Right atrium auricular region (tissue), 2 donors: ENCODE measurements around the gene PTPRN2. TPM values are rescaled to one million over a fixed set of nuclear protein-coding genes. Genes with fewer than 3 reads are reported as not detected.

ENCODE experiments used
- DNase-seq: peaks from one replicate; pipeline ENCODE4 v3.0.0-alpha.2; 2019; ENCODE audit warnings: low spot score
- H3K27ac ChIP-seq, 2 donors: fragments of 200-600 bp; sonication (generic); 1 replicate in 1 of 2; 2 replicates in 1 of 2; pipeline ENCODE4 v1.5.1; 2016 to 2019
- H3K27me3 ChIP-seq, 2 donors: fragments of 200-600 bp; sonication (generic); one replicate each; pipeline versions ENCODE4 v1.5.1 to v1.6.0; 2017 to 2019
- H3K36me3 ChIP-seq: fragments of 200-600 bp; sonication (generic); one replicate; pipeline ENCODE4 v1.5.1; 2016
- H3K4me1 ChIP-seq, 2 donors: fragments of 200-600 bp; sonication (generic); one replicate each; pipeline versions ENCODE4 v1.5.1 to v1.6.0; 2017 to 2019
- H3K4me3 ChIP-seq, 2 donors: fragments of 200-600 bp; sonication (generic); 1 replicate in 1 of 2; 2 replicates in 1 of 2; pipeline ENCODE4 v1.5.1; 2017 to 2019; ENCODE audit warnings: mild to moderate bottlenecking in 1 of 2, moderate library complexity in 1 of 2
- H3K9me3 ChIP-seq, 2 donors: fragments of 200-600 bp; sonication (generic); one replicate each; pipeline ENCODE4 v1.5.1; 2019
- CTCF ChIP-seq, 2 donors: fragments of 200-600 bp; sonication (generic); IDR thresholded peaks; one replicate each; pipeline ENCODE4 v1.5.1; 2019; ENCODE audit warnings: antibody characterized with exemption in 2 of 2
- total RNA-seq, 2 donors: library from RNA; depleted of rRNA; stranded (reverse); fragments of >200 nt; gene quantifications; one replicate each; pipeline ENCODE4 v1.1.0, GENCODE V29; 2016

Gene PTPRN2
- total RNA-seq, 2 donors from 2014 or later, result 2.6 to 2.7 TPM

- no peaks in the 10 kb centered on the region for H3K9me3 ChIP-seq
- peaks cover 0 to 2% of the 10 kb centered on the region in 2 donors for H3K27me3 ChIP-seq
- H3K27ac ChIP-seq, result no peak overlapping the region
- no peaks in the 10 kb centered on the region for H3K4me1 ChIP-seq
- no peak for TF ChIP-seq CTCF (IDR thresholded peaks at IDR 0.05)
- no peak for DNase-seq
- H3K4me3 ChIP-seq, result no peak overlapping the region
- no peaks in the 10 kb centered on the region for H3K36me3 ChIP-seq
These were observed 15.4 kb downstream of the PTPRN2 start for GRCh38 chr7:158572000-158572828.

DNA sequence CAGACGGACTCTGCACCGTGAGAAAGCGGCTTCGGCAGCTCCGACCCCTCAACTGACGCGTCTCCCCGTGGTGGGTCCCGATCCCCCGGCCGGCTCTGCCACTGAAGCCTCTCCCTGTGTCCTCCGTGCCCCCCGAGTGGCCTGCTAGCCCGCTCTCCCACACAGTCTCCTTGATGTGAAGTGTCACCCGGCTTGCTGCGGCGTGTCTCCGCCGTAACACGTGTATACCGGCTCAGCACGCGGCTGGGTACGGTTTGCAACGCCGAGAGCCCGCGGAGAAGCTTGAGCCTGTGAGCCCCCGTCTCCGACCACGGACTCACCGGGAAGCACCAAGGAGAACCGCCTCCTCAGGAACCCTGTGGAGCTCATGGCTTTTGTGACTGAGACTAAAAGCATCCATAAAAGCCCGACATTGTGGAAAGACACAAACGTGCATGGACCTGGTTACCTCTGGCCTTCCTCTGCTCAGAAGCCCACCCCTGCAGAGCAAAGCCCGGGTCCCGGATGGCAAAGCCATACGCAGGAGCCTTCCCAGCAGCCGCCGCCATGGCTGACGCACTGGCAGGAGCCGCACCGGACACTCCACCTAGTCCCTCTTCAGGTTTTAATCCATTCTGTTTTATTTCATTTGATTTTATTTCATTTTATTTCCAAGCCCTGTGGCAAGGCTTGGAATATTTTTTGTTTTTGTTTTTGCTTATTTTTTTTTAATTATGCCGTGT is 17.0 kb downstream of the PTPRN2 start:
- no peak for DNase-seq
- Histone ChIP-seq H3K27ac (no peak overlapping the region), H3K4me3 (no peak overlapping the region), H3K27me3 (peaks cover 0 to 2% of the 10 kb centered on the region in 2 donors), H3K9me3 (no peaks in the 10 kb centered on the region), H3K4me1 (no peaks in the 10 kb centered on the region), H3K36me3 (no peaks in the 10 kb centered on the region)
- no peak for TF ChIP-seq CTCF (IDR thresholded peaks at IDR 0.05)

DNA sequence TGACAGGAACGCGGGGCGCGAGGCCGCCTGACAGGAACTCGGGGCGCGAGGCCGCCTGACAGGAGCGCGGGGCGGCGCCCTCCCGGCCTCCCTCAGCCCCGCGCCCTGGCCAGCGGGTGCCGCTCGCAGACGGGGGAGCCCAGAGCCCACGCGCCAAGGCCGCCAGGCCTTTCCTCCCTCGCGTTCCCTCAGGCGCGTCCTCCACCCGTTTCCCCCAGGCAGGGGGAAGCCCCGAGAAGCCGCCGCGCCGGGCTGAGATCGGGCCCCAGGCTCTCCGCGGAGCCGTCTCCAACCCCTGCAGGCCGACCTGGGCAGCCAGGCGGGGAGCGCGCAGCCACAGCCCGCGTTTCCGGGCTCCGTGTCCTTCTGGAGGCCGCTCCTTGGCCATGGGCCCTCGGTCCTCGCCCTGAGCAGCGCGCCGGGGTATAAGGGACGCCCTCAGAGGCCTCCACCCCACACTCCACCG is 17.7 kb downstream of the PTPRN2 start:
- DNase-seq, result no peak
- TF ChIP-seq CTCF (IDR thresholded peaks at IDR 0.05), result no peak
- peaks cover 0 to 2% of the 10 kb centered on the region in 2 donors for H3K27me3 ChIP-seq

GRCh38 chr7:158568974-158569857 is 18.4 kb downstream of the PTPRN2 start:
- Histone ChIP-seq H3K4me1 (no peaks in the 10 kb centered on the region), H3K27me3 (peaks cover 0 to 2% of the 10 kb centered on the region in 2 donors), H3K4me3 (no peak overlapping the region), H3K27ac (no peak overlapping the region), H3K9me3 (no peaks in the 10 kb centered on the region), H3K36me3 (no peaks in the 10 kb centered on the region)
- TF ChIP-seq CTCF (IDR thresholded peaks at IDR 0.05), result no peak
- no peak for DNase-seq

More for the DNA sequence above, 17.7 kb downstream of the PTPRN2 start:
- Histone ChIP-seq H3K4me3 (no peak overlapping the region), H3K36me3 (no peaks in the 10 kb centered on the region), H3K4me1 (no peaks in the 10 kb centered on the region), H3K9me3 (no peaks in the 10 kb centered on the region), H3K27ac (no peak overlapping the region)

GRCh38 chr7:158567153-158567603 is 20.4 kb downstream of the PTPRN2 start:
- H3K4me3 ChIP-seq, result no peak overlapping the region
- no peaks in the 10 kb centered on the region for H3K9me3 ChIP-seq
- H3K27ac ChIP-seq, result no peak overlapping the region
- peaks cover 0 to 2% of the 10 kb centered on the region in 2 donors for H3K27me3 ChIP-seq
- no peaks in the 10 kb centered on the region for H3K36me3 ChIP-seq
- no peaks in the 10 kb centered on the region for H3K4me1 ChIP-seq
- no peak for TF ChIP-seq CTCF (IDR thresholded peaks at IDR 0.05)
- DNase-seq, result no peak
